HK-2 (cell line): ENCODE measurements around the gene CEP85L.
A peak's percentile ranks its signal among the peaks of the same experiment; 100 is the strongest.

Experiments used
- DNase-seq: peaks from one replicate; pipeline ENCODE4 v3.0.0-alpha.2; 2018; ENCODE audit not compliant: unreplicated experiment

CEP85L gene

GRCh38 chr6:118660218-118660569, 8.8 kb upstream of the CEP85L start:
- no peak for DNase-seq

GRCh38 chr6:118659513-118660217, 8.3 kb upstream of the CEP85L start:
- no peak for DNase-seq

GRCh38 chr6:118656847-118657451, 5.6 kb upstream of the CEP85L start:
- DNase-seq, result no peak

GRCh38 chr6:118652051-118652615, 742 bp upstream of the CEP85L start:
- DNase-seq, result no peak

- DNase-seq, result peak; percentile 42
Measured at GRCh38 chr6:118650582-118651281, 659 bp downstream of the CEP85L start.

GRCh38 chr6:118649918-118650581, 1.3 kb downstream of the CEP85L start:
- no peak for DNase-seq

- DNase-seq, result no peak
Measured at GRCh38 chr6:118648866-118649554, 2.4 kb downstream of the CEP85L start.

- DNase-seq, result no peak
Measured at GRCh38 chr6:118646977-118647376, 4.4 kb downstream of the CEP85L start.

- DNase-seq, result no peak
Measured at GRCh38 chr6:118645395-118645794, 6.0 kb downstream of the CEP85L start.

GRCh38 chr6:118644007-118644406, 7.4 kb downstream of the CEP85L start:
- no peak for DNase-seq

GRCh38 chr6:118641042-118641441, 10.3 kb downstream of the CEP85L start:
- DNase-seq, result no peak

- no peak for DNase-seq
Measured at GRCh38 chr6:118639054-118639964, 12.1 kb downstream of the CEP85L start.

- DNase-seq, result no peak
Measured at GRCh38 chr6:118638288-118638687, 13.1 kb downstream of the CEP85L start.

GRCh38 chr6:118635909-118636735, 15.3 kb downstream of the CEP85L start:
- no peak for DNase-seq

- DNase-seq, result no peak
Measured at GRCh38 chr6:118632359-118632758, 19.0 kb downstream of the CEP85L start.

GRCh38 chr6:118630923-118631322, 20.5 kb downstream of the CEP85L start:
- no peak for DNase-seq

- DNase-seq, result no peak
Measured at GRCh38 chr6:118630067-118630466, 21.3 kb downstream of the CEP85L start.

- DNase-seq, result no peak
Measured at GRCh38 chr6:118627724-118628123, 23.7 kb downstream of the CEP85L start.

- no peak for DNase-seq
Measured at GRCh38 chr6:118625833-118626232, 25.6 kb downstream of the CEP85L start.
